Activated CD4-positive, alpha-beta T cell treated with anti-CD3 and anti-CD28 coated beads for 1 hour (primary cell): ENCODE measurements around the gene RFX5.
A peak's percentile ranks its signal among the peaks of the same experiment; 100 is the strongest.
"Not testable (repeated sequence)": the region's sequence is repeated elsewhere in the genome, so short reads cannot be mapped to it uniquely, and the experiment has no call there.

ENCODE experiments used
- DNase-seq: peaks from one replicate; pipeline ENCODE4 v3.0.0-alpha.2; 2020

RFX5 gene

GRCh38 chr1:151361883-151362282 lies 14.8 kb upstream of the RFX5 start:
- no peak for DNase-seq

GRCh38 chr1:151356696-151357095 lies 9.6 kb upstream of the RFX5 start:
- no peak for DNase-seq

- no peak for DNase-seq
Observed at GRCh38 chr1:151352021-151352718, 5.1 kb upstream of the RFX5 start.

GRCh38 chr1:151350323-151350722 lies 3.3 kb upstream of the RFX5 start:
- not testable (repeated sequence) for DNase-seq

GRCh38 chr1:151347523-151348246 lies 633 bp upstream of the RFX5 start:
- no peak for DNase-seq

GRCh38 chr1:151346082-151346768 lies 827 bp downstream of the RFX5 start:
- no peak for DNase-seq

- DNase-seq: no peak
Observed at GRCh38 chr1:151344291-151344690, 2.8 kb downstream of the RFX5 start.

- DNase-seq: no peak
Observed at GRCh38 chr1:151343587-151343986, 3.5 kb downstream of the RFX5 start.

- DNase-seq: no peak
Observed at GRCh38 chr1:151342569-151342968, 4.5 kb downstream of the RFX5 start.

- DNase-seq: no peak
Observed at GRCh38 chr1:151342021-151342420, 5.0 kb downstream of the RFX5 start.

GRCh38 chr1:151340870-151341754 lies 5.9 kb downstream of the RFX5 start:
- no peak for DNase-seq

GRCh38 chr1:151336556-151336955 lies 10.5 kb downstream of the RFX5 start:
- DNase-seq: no peak

GRCh38 chr1:151334822-151335221 lies 12.2 kb downstream of the RFX5 start:
- no peak for DNase-seq

- DNase-seq: no peak
Observed at GRCh38 chr1:151327903-151328674, 19.0 kb downstream of the RFX5 start.

GRCh38 chr1:151327223-151327902 lies 19.7 kb downstream of the RFX5 start, which contains the start of gene PI4KB:
Gene PI4KB, minus strand, starts transcription at chr1:151327416. Its CDS starts 10,935 bp downstream, at chr1:151316481.
- DNase-seq: peak; percentile 76

- DNase-seq: no peak
Observed at GRCh38 chr1:151326619-151327222, 20.3 kb downstream of the RFX5 start.

GRCh38 chr1:151325646-151326429 lies 21.2 kb downstream of the RFX5 start:
- DNase-seq: no peak

GRCh38 chr1:151325231-151325630 lies 21.8 kb downstream of the RFX5 start:
- DNase-seq: no peak

- DNase-seq: no peak
Observed at GRCh38 chr1:151324390-151324930, 22.6 kb downstream of the RFX5 start.

GRCh38 chr1:151318975-151319374 lies 28.1 kb downstream of the RFX5 start:
- no peak for DNase-seq
